ENCODE measurements around the gene BORCS5. TPM values are rescaled to one million over a fixed set of nuclear protein-coding genes. Genes with fewer than 3 reads are reported as not detected.

The BORCS5 gene
- 10 to 100 TPM; 20.0 to 25.3 TPM for total RNA-seq

GRCh38 chr12:12356896-12357718, at the start of gene BORCS5:
Gene BORCS5 (plus strand): TSS chr12:12357078. CDS start chr12:12357452, 374 bp downstream.

GRCh38 chr12:12349711-12350665, 6.9 kb upstream of the BORCS5 start, which contains the start of gene MANSC1:
Gene MANSC1 (minus strand): TSS chr12:12350242. CDS start chr12:12343314, 6,928 bp downstream.

Other genes with a start within 250 kb of the BORCS5 start
- 1 to 10 TPM; 1.6 to 2.3 TPM for gene LRP6, start 90.0 kb upstream of the BORCS5 start, total RNA-seq
- gene MANSC1, start 6.8 kb upstream of the BORCS5 start, total RNA-seq, result under 1 TPM; 0.14 to 0.23 TPM
- 10 to 100 TPM; 41.6 to 42.3 TPM for gene DUSP16, start 205.8 kb downstream of the BORCS5 start, total RNA-seq